IPS DF 4.7 (cell line): ENCODE data around the gene KCNQ1OT1.

Experiments used
- DNase-seq: peaks from one replicate; pipeline ENCODE4 v3.0.0-alpha.2; 2013; ENCODE audit warnings: low spot score; ENCODE audit errors: extremely low read depth

KCNQ1OT1 gene

DNA sequence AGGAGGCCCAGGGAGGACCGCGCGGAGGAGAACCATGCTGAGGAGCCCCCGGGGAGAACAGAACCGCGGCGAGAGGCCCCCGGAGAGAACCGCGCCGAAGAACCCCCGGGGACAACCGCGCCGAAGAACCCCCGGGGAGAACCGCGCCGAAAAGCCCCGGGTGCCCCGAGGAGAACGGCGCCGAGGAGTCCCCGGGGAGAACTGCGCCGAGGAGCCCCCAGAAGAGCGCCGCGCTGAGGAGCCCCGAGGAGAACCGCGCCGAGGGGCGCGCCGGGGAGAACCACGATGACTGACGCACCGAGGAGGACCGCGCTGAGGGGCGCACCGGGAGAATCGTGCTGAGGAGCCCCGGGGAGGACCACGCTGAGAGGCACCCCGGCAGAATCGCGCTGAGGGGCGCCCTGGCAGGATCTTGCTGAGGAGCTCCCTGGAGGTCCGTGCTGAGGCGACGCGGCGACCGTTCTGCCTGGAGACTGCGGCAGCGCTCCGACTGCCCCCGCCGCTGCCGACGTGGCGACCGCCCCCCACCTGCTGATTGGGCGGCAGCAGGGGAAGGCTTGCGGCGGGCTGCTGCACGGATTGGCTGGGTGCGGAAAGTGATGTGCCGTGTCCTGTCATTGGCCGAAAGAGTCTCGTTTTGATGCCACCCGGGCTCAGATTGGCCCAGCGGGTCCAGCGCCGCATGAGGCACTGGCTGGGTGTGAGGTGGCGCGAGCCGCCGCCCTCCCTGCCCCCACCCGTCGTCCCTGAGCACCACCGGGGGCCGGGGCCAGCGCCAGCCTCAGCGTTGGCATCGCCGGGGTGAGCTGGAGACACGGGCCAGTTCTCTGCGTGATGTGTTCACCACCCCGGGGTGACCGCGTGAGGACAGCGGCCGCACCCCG is at the start of gene KCNQ1OT1:
KCNQ1OT1 (minus strand) TSS at position 464 of the 884 bp plus-strand sequence.
- no peak for DNase-seq

DNA sequence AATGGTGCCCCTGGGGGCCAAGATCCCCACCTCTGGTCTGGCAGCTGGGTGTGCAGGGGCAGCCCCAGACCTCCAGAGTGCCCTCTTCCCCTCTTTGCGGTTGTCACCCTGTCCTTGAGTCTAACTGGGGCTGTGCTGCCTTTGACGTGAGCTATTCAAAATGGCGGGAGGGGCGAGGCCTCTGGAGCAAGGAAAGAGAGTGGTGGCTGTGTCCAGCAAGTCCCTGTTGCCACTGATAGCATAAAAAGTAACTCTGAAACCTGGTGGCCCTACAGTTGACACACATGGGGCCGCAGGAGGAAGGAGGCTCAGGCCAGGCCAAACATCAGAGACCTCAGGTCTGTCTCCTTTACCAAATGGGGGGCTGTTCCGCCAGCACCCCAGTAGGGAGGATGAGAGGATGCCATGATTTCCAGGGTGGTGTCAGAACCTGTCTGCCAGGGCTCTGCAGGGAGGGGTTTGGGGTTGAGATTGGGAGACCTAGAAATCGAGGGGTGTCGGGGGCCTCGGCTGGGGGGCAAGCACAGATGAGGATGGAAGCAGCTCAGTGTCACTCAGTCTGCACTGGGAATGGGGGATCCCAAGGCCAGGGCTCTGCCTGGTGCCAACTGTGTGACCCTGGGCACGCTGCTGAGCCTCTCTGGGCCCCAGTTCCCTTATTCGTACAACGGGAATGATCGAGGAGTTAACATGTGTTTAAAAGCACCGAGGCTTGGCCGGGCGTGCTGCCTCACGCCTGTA is 49.2 kb upstream of the KCNQ1OT1 start:
- DNase-seq = no peak

DNA sequence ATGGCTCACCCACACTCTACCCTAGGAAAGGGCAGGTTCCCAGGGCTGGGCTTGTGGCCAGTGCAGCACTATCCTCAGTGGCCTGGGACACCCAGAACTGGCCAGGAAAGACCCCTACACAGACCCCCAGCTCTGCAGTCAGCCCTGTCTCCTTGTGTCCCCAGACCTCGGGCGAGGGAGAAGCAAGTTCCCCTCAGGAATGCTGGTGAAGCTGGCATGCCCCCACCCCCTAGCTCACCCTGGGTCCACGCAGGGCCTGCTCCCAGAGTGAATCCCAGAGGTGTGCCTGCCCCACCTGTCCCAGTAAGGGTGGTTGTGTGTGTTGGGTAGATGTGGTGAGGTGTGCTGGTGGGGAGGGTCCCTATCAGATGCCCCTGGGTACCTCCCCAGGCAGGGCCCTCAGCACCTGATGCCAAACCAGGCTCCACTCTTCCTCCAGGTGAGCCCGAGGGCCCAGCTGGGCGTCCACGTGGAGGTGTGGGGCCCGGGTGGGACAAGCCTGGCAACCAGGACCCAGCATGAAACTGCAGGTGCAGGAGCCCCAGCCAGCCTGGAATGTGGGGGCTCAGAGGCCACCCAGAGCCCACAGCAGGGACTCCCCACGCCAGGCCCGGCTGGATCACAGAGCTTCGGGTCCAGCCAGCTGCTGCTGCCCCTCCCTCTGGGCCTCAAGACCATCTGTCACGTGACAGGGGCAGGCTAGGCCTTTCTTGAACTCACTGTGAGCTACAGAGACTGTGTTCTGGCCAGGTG is 48.4 kb upstream of the KCNQ1OT1 start:
- no peak for DNase-seq

DNA sequence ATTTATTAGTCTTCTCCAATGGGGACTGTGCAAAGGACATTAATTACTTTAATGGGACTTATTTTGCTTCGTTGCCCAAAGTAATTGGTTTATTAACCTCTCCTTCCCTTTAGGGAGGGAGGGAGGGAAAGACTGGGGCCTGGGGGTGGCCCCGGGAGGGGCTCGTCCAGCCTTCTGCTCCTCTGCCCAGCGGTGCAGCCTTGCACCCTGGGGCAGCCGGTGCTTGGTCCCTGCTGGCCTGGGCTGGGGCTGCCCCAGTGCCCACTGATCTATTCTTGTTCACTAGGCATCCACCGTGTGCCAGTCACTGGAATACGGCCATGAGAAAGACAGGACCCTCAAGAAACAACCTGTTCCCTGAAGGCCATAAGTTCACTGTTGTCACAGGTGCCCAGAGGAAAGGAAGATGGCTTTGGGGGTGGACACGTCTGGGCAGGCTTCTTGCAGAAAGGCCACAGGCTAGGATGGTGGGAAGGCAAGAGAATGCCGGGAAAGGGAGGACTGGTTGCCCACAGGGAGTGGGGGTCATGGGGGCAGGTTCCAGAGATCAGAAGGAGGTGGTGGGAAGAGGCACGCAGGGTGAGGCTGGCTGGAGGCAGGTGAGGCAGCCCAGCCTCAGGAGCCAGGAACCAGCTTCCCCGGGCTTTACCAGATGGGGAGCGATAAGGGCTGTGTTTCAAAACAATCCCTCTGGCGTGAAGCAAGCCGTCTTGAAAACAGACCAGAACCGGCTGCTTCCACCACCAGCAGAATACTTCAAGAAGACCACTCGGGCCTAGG is 47.6 kb upstream of the KCNQ1OT1 start:
- no peak for DNase-seq

DNA sequence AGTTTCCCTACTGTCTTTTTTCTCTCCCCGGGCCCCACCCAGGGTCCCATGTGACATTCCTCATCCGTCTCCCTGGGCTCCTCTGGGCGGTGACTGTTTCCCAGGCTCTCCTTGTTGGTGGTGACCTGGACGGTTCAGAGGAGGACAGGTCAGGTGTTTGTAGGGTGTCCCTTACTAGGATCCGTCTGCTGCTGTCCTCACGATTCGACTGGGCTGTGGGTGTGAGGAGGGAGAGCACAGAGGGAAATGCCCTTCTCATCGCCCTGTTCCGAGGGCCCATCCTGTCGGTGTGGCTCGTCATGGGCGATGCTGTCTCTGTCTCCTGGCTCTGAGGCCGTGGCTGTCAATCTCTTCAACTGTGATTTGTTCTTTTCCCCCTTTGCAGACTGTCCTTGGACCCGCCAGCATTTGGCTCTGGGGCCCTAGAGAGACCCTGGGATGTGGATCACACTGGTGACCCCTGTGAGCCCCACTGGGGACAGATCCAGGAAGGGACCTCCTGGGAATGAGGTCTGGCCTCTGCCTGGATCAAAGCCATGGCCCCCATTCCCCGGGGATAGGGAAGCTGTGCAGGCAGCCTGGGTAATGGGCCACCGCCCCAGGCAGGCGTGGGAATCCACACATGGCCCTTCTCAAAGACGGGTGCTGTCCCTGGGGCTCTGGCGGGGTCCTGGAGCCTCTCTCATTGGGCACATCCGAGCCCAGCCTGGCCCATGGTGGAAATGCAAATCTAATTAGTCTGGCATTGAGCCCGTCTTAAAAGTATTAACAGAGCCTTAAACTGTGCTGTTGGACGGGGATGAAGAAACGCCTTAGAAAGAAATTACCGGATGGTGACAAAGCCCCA is 46.8 kb upstream of the KCNQ1OT1 start:
- DNase-seq = no peak

DNA sequence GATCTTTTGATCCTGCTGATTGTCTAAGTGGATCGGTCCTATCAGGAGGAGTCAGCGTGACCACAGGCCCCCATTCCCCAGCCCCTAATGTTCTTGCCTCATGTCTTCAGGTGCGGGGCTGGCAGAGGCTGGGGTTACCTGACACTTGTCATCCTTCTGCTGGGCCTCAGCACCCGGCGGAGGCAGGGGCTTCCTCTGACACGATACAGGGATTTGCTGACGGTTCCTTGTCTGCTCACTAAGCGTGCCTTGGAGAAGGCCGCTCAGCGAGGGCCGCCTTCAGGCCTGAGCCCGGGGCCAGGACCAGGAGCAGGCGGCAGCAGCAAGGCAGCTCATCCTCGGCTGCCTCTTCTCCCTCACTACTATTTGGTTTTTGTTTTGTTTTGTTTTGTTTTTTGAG is 45.7 kb upstream of the KCNQ1OT1 start:
- no peak for DNase-seq

DNA sequence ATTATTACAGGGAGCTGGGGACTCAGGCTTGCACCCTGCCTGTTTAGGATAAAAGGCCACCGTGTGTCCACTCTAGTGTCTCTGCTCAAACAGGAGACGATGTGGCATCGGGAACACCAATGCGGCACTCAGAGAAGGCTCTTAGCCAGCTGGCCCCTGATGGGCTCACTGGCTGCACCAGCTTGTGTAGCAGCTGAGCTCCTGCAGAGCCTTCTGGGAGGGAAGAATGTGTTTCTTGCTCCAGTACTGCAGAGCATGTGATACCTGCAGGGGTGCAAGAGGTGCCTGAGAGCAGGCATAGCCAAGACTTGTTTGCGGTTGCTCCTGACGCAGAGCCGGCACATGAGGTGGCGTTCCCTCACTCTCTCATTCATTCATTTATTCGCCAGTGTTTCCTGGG is 44.4 kb upstream of the KCNQ1OT1 start:
- no peak for DNase-seq

DNA sequence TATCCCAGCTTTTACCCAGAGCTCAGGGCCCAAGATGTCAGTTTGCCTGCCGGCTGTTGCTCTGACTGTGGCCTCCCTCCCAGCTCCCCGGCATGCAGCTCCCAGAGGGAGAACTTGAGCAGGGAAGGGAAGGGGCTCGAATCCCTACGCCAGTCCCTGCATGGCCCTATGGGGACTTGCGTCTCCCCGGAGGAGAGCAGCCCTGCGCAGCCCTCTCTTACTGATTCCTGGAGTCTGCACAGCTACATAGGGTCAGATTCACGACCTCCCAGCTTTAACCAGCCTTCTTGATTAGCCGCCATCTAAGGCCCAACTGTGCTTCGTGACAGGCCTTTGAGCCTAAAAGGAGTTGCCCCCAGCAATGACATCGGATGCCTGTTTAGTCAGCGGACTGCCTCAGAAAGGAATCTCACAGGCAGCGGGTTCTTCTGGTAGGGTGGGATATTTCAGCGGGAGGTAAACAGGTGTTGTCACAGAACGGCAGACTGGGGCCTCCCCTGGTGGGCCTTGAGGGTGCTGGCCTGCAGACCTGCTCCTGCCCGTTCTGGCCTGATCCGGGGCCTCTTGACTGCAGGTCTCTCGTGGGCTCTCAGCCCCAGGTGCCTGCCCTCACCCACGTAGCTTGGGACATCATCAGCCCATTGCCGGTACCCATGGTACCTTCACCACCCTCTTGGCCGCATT is 43.8 kb upstream of the KCNQ1OT1 start:
- DNase-seq = no peak

DNA sequence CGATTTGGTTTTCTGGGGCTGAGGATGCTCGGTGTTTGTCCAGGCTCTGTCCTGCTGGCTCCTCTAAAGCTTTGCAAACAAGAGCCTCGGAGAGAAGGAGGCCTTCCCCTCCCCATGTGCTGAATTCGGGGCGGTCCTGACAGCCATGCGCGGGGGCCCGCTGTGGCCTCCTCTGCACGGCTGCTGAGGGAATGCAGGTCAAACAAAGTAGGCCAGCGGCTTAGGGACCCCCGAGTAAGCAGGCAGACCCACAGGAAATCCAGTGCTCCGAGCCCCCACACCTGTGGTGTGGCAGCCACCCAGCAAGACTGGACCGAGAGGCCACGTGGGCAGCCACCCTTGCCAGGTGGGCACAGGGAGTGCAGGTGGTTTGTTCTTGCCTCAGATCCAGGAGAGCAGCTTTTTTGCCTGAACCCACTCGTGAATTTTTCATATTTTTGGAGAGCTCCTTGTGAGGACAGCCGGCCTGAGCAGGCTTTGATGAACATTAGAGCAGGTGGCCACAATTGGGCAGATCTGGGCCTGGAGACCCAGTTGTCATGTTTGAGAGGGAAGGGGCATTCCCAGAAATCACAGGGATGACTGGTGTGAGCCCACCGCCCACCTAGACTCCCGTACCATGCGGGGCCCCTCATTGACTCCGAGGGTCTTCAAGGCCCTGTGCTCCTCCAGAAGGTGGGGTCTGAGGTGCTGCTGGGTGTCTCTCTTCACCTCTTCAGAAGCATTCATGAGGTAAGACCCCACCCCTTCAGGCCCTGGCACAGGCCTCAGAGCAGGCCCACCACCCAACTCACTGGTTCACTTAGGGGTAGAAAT is 43.0 kb upstream of the KCNQ1OT1 start:
- DNase-seq = no peak

DNA sequence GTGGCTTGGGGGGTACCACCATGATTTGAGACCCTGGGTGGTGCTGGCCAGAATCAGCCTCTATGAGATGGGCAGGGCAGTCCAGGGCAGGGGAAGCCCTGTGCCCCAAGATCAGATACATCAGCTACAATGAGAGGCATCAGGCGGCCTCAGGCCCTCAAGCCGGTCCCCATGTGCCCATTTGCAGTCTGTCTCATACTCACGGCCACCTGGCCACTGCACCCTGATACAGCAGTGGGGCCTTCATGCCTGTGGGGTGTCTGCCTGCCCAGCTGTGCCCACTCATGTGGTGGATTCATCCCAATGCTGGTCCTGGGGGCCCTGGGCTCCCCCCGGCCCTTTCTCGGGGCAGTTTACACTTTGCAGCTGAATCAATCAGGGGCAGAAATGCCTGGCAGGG is 42.4 kb upstream of the KCNQ1OT1 start:
- DNase-seq = no peak

DNA sequence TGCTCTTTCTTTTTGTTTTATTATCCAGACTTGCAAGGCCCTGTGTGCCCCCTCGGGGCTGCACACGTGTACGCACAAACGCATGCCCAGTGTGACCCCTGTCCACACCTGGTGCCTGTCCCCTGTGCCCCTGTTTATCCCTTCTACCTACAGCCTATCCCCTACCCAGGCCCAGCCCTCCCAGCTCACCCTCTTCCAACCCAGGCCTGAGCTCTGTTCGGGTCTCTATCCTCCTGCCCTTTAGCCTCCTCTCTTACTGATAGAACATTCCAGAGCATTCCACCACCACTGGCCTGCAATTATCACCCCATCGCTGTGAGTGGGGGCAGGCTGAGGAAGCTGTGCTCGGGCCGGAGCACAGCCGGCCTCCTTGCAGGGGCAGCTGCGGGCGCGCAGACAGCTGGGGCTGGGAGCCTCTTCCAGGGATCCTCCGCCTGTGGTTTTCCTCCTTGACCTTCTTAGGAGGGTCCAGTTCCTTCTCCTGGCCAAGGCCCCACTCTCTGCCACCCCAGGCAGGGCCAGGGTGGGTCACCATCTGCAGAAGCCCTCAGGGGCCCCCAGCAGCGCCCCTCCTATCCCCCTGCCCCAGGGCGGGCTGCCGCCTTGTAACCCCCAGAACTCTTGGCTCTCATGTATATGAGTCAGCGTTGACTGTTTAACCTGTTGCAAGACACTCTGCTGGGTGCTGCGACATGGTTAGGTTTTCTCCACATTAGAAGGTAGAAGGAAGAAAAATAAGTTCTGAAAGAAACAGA is 41.8 kb upstream of the KCNQ1OT1 start:
- no peak for DNase-seq

DNA sequence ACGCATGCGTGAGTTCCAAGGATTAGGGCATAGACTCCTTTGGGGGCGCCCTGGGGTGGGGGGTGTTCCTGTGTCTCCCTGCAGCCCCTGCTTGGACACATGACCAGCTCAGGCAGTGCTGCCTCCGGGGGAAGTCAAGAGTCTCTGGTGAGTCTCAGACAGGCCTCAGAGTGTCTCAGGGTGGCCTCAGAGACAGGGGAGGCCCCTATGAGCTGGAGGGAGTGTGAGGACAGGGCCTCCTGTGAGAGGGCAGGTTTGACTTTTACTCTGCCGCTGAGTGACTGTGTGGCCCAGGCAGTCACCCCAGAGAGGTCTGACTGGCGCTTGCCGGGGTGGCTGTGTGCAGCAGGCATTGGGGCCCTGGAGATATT is 41.2 kb upstream of the KCNQ1OT1 start:
- DNase-seq = no peak

DNA sequence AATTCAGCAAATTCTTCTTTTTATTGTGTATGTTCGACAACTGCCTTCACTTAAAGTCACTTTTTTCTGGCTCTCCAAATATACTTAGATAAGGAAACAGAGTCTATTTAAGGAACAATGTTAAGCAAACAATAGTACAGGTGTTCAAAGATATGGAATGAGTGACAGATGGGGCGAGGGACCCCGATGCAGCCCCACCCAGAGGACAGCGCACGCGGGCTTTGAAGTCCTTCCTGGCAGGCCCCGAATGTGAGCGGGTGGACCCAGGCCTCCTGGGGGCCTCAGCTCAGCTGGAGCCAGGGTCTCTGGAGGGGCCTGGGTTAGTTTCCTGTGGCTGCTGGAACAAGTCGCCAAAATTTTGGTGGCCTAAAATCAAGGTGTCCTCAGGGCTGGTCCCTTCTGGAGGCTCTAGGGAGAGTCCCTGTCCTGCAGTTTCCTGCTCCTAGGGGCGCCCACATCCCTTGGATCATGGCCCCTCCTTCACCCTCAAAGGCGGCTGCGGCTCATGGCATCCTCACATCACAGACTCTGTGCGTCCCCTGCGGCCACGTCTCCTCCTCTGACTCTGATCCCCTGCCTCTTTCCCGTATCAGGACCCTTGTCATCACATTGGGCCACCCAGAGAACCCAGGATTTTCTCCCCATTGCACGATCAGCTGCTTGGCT is 40.6 kb upstream of the KCNQ1OT1 start:
- no peak for DNase-seq

DNA sequence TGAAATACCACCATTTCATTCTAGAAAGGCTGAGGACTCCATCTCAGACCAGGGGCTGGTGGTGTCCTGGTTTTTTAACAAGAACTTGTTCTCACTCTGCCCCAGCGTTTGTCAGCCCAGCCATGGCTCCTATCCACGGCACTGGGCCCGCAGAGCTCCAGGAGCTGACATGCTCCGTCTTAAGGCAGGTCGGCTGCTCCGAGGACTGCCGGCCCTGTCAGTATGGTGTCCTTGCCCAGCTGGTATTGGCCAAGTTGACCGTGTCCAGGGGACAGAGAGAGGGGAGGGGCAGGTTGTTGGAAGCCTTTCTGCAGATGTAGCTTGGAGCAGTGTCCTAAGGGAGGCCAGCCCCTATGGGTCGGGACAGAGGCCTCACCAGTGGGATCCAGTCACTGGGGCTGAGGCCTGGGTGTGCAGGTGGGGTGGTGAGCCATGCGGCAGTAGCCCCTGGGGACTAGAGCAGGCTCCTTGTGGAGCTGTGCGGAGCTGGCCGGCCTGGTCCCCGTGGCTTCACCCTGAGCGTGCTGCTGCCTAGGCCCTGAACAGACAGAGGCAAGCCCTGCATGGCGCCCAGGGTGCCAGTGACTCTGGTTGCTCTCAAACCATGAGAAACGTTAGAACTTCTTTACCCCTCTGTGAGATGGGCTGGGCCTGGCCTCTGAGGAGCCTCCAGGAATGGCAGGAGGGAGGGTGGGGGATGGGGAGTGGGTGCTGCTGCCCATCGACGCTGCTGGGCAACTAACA is 39.9 kb upstream of the KCNQ1OT1 start:
- no peak for DNase-seq

DNA sequence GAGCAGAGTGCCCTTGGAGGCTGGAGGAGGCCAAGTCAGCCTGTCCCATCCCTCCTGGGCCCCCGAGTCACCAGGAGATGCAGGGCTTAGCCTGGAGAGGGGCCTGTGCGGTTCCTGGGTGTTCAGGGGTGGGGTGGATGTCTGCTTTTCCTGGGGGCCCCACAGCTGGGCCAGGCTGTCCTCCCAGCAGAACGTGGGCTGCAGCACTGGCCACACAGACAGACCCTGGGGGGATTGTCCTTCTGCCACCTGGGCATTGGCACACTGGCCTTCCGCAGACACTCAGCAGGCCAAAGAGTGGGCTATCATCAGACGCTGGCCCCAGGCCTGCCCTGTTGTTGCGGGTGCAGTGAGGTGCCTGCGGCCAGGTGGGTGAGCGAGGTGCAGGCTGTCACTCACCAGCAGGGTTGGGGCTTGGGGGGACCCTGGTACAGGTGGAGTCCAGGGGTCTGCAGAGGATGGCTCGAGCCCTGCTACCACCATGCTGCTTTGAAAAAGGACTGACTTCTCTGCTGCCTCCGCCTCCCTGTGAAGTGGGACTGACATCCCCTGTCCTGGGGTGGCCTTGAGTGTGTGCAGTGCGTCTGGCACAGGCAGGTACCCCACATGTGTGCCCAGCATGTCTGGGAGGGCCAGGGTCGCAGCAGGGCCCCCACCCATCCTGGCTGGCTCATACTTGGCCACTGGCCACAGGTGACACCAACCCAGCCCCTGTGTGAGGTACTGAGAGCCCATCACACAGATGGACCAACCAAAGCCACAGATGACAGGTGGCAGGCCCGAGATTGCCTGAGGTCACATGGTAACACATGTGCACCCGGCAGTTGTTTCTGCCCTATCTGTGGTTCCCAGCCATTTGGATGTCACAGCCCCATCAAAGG is 39.0 kb upstream of the KCNQ1OT1 start:
- DNase-seq = no peak

DNA sequence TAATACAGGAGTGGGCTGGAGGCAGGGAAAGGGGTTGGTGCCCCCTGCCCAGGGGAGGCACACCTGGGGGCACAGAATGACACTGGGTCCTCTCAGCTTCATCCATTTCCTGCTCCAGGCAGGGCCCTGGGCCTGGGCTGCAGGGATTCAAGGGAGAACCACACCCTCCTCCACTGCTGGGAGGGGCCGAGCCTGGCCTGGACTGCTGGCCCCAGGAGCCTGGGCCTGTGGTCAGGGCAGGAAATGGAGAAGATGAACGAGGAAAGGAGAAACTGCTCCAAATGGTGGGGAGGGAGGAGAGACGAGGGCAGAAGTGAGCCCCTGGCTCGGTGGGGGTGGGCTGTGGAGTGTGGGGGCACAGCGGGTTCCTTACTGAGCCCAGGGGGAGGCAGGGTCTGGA is 38.1 kb upstream of the KCNQ1OT1 start:
- DNase-seq = no peak
